Measurements from ENCODE around the gene INPP5A.

Gene INPP5A

GRCh38 chr10:132660385-132660784 is 122.8 kb downstream of the INPP5A start:
- no peak for DNase-seq
- Histone ChIP-seq H3K36me3 (no peaks in the 10 kb centered on the region), H3K27ac (no peak overlapping the region), H3K4me3 (ENCODE audit: low read depth, low read length) (no peak overlapping the region), H3K27me3 (ENCODE audit: insufficient read depth, low read depth, severe bottlenecking) (no peaks in the 10 kb centered on the region), H3K9me3 (ENCODE audit: severe bottlenecking) (no peaks in the 10 kb centered on the region)
- TF ChIP-seq CTCF (IDR thresholded peaks at IDR 0.05; ENCODE audit: low read depth, low read length) = no peak

GRCh38 chr10:132662186-132662920 is 124.8 kb downstream of the INPP5A start:
- H3K9me3 ChIP-seq (ENCODE audit: severe bottlenecking) = no peaks in the 10 kb centered on the region
- DNase-seq = no peak
- no peak overlapping the region for H3K4me3 ChIP-seq (ENCODE audit: low read depth, low read length)
- H3K36me3 ChIP-seq = no peaks in the 10 kb centered on the region
- H3K27me3 ChIP-seq (ENCODE audit: insufficient read depth, low read depth, severe bottlenecking) = peaks cover 8% of the 10 kb centered on the region
- H3K27ac ChIP-seq = no peak overlapping the region
- no peak for TF ChIP-seq CTCF (IDR thresholded peaks at IDR 0.05; ENCODE audit: low read depth, low read length)

- Histone ChIP-seq H3K4me3 (ENCODE audit: low read depth, low read length) (no peak overlapping the region), H3K36me3 (no peaks in the 10 kb centered on the region), H3K9me3 (ENCODE audit: severe bottlenecking) (no peaks in the 10 kb centered on the region), H3K27ac (no peak overlapping the region), H3K27me3 (ENCODE audit: insufficient read depth, low read depth, severe bottlenecking) (peaks cover 11% of the 10 kb centered on the region)
- no peak for TF ChIP-seq CTCF (IDR thresholded peaks at IDR 0.05; ENCODE audit: low read depth, low read length)
- no peak for DNase-seq
These were observed 126.2 kb downstream of the INPP5A start for GRCh38 chr10:132663666-132664365.

- H3K27me3 ChIP-seq (ENCODE audit: insufficient read depth, low read depth, severe bottlenecking) = peaks cover 11% of the 10 kb centered on the region
- no peak for TF ChIP-seq CTCF (IDR thresholded peaks at IDR 0.05; ENCODE audit: low read depth, low read length)
- no peak overlapping the region for H3K27ac ChIP-seq
- no peak overlapping the region for H3K4me3 ChIP-seq (ENCODE audit: low read depth, low read length)
- no peaks in the 10 kb centered on the region for H3K9me3 ChIP-seq (ENCODE audit: severe bottlenecking)
- H3K36me3 ChIP-seq = no peaks in the 10 kb centered on the region
- no peak for DNase-seq
These were observed 126.8 kb downstream of the INPP5A start for GRCh38 chr10:132664407-132664806.

GRCh38 chr10:132664883-132665282 is 127.3 kb downstream of the INPP5A start:
- H3K27me3 ChIP-seq (ENCODE audit: insufficient read depth, low read depth, severe bottlenecking) = peaks cover 11% of the 10 kb centered on the region
- no peak for DNase-seq
- TF ChIP-seq CTCF (IDR thresholded peaks at IDR 0.05; ENCODE audit: low read depth, low read length) = no peak
- no peaks in the 10 kb centered on the region for H3K36me3 ChIP-seq
- H3K9me3 ChIP-seq (ENCODE audit: severe bottlenecking) = no peaks in the 10 kb centered on the region
- no peak overlapping the region for H3K4me3 ChIP-seq (ENCODE audit: low read depth, low read length)
- no peak overlapping the region for H3K27ac ChIP-seq

All from WERI-Rb-1 (cell line).